K562 (cell line): Measurements from ENCODE around the gene RDH13. TPM values are rescaled to one million over a fixed set of nuclear protein-coding genes. Genes with fewer than 3 reads are reported as not detected.
A peak's percentile ranks its signal among the peaks of the same experiment; 100 is the strongest.

ENCODE experiments used
- CBFA2T2 ChIP-seq: fragments of 450-650 bp; conservative IDR thresholded peaks from 2 replicates; pipeline ENCODE4 v1.6.1; 2017; ENCODE audit warnings: mild to moderate bottlenecking
- DEAF1 ChIP-seq: fragments of 450-650 bp; formaldehyde crosslinking; IDR thresholded peaks from 2 replicates; pipeline ENCODE4 v1.4.0; 2020; ENCODE audit warnings: mild to moderate bottlenecking, moderate library complexity
- DNMT1 ChIP-seq: fragments of 450-650 bp; IDR thresholded peaks from 2 replicates; pipeline ENCODE4 v1.6.1; 2016; ENCODE audit warnings: antibody characterized with exemption, mild to moderate bottlenecking
- HEY1 ChIP-seq: fragments of 250-450 bp; sonication (Bioruptor Pico); IDR thresholded peaks from 2 replicates; pipeline ENCODE4 v1.5.0; 2020; ENCODE audit warnings: mild to moderate bottlenecking, moderate library complexity, borderline replicate concordance
- IRF2 ChIP-seq: sonication (generic); formaldehyde crosslinking; IDR thresholded peaks from 2 replicates; pipeline ENCODE4 v1.8.1; 2022; ENCODE audit warnings: mild to moderate bottlenecking, missing genetic modification reagents
- POLR2G ChIP-seq: fragments of 200-400 bp; formaldehyde crosslinking; IDR thresholded peaks from 2 replicates; pipeline ENCODE4 v1.6.1; 2017; ENCODE audit warnings: low read depth, mild to moderate bottlenecking, antibody characterized with exemption, low read length, moderate library complexity
- RFX5 ChIP-seq: IDR thresholded peaks from 2 replicates; pipeline ENCODE4 v1.6.1; 2011; ENCODE audit warnings: low read depth, mild to moderate bottlenecking, improper control_type of control experiment, low read length
- SP2 ChIP-seq: IDR thresholded peaks from 2 replicates; pipeline ENCODE4 v1.6.1; 2011; ENCODE audit warnings: mild to moderate bottlenecking, low read depth, low read length, moderate library complexity; ENCODE audit not compliant: poor library complexity, severe bottlenecking; ENCODE audit errors: extremely low read depth
- TGIF2 ChIP-seq: sonication (generic); formaldehyde crosslinking; IDR thresholded peaks from 2 replicates; pipeline ENCODE4 v1.8.1; 2022; ENCODE audit warnings: mild to moderate bottlenecking, missing genetic modification reagents, moderate library complexity
- TRIM28 ChIP-seq: fragments of 450-650 bp; IDR thresholded peaks from 2 replicates; pipeline ENCODE4 v1.6.1; 2017
- VEZF1 ChIP-seq: fragments of 200-800 bp; sonication (Bioruptor generic); IDR thresholded peaks from 2 replicates; pipeline ENCODE4 v1.6.1; 2017; ENCODE audit warnings: missing genetic modification characterization, missing compliant biosample characterization
- ZBTB9 ChIP-seq: fragments of 450-650 bp; formaldehyde crosslinking; IDR thresholded peaks from 2 replicates; pipeline ENCODE4 v1.4.0; 2020; ENCODE audit warnings: mild to moderate bottlenecking, moderate library complexity
- ZNF23 ChIP-seq: fragments of 250-450 bp; sonication (Bioruptor Pico); IDR thresholded peaks from 2 replicates; pipeline ENCODE4 v1.4.0; 2020; ENCODE audit warnings: mild to moderate bottlenecking
- ZNF280A ChIP-seq: fragments of 450-650 bp; IDR thresholded peaks from 2 replicates; pipeline ENCODE4 v1.6.1; 2018; ENCODE audit warnings: mild to moderate bottlenecking, low read depth; ENCODE audit not compliant: partially characterized antibody
- ZNF41 ChIP-seq: fragments of 250-450 bp; sonication (Bioruptor Pico); conservative IDR thresholded peaks from 2 replicates; pipeline ENCODE4 v1.4.0; 2020; ENCODE audit warnings: mild to moderate bottlenecking
- ZNF584 ChIP-seq: fragments of 200-800 bp; sonication (Bioruptor generic); IDR thresholded peaks from 2 replicates; pipeline ENCODE4 v1.6.1; 2016; ENCODE audit warnings: low read depth, mild to moderate bottlenecking, missing genetic modification characterization, missing compliant biosample characterization
- ZNF644 ChIP-seq: fragments of 200-800 bp; sonication (Bioruptor generic); IDR thresholded peaks from 2 replicates; pipeline ENCODE4 v1.6.1; 2016; ENCODE audit warnings: low read depth, missing genetic modification characterization, missing compliant biosample characterization
- polyA plus RNA-seq, 8 experiments: library from polyadenylated mRNA; depleted of rRNA in 4 of 8; stranded (reverse) in 5 of 8; unstranded in 3 of 8; fragments of >200 nt; fragmentation: Nextera tagmentation in 2 of 8; fragmentation: Illumina TruSeq in 1 of 8; extraction: Ambion mirVana in 2 of 8; extraction: Trizol in 1 of 8; gene quantifications; 2 replicates each; pipeline versions ENCODE4 v1.2.1 to v1.2.3, GENCODE V29; 2011 to 2014; ENCODE audit warnings: inconsistent platforms in 1 of 8, missing spikeins in 1 of 8
- total RNA-seq, 7 experiments: library from RNA; depleted of rRNA in 6 of 7; stranded (reverse); fragments of >200 nt in 6 of 7; fragmentation: Illumina TruSeq in 2 of 7; extraction: Trizol in 2 of 7; gene quantifications; 2 replicates each; pipeline versions ENCODE4 v1.2.1 to v1.2.3, GENCODE V29; 2011 to 2021; ENCODE audit warnings: low replicate concordance in 1 of 7
- TF ChIP-seq, protein P1 (sequence below), 2 experiments: IDR thresholded peaks; 2 replicates each; pipeline ENCODE4 v1.6.1; 2012; ENCODE audit warnings: improper control_type of control experiment in 2 of 2, low read depth in 2 of 2, low read length in 2 of 2, borderline replicate concordance in 1 of 2
- TF ChIP-seq, protein P2 (sequence below), 2 experiments: fragments of 450-650 bp in 1 of 2; sonication (generic) in 1 of 2; formaldehyde crosslinking in 1 of 2; IDR thresholded peaks in 1 of 2; conservative IDR thresholded peaks in 1 of 2; 2 replicates each; pipeline versions ENCODE4 v1.6.1 to v1.8.1; 2016 to 2023; ENCODE audit warnings: mild to moderate bottlenecking in 2 of 2, moderate library complexity in 2 of 2, inconsistent platforms in 1 of 2, missing genetic modification reagents in 1 of 2

RDH13 gene
- total and polyA plus RNA-seq, 9 of the 15 experiments (the other 6 are each of a cell fraction or from before 2014, with no cell fraction given): 7.5 to 70.3 (median 39.5) TPM

GRCh38 chr19:55071129-55071502 lies 8.2 kb upstream of the RDH13 start (continued):
- no peak for TF ChIP-seq CBFA2T2
- TF ChIP-seq IRF2 (CRISPR knock-in tag): no peak
- TF ChIP-seq ZNF584 (CRISPR knock-in tag): no peak
- TF ChIP-seq ZNF23 (CRISPR knock-in tag): no peak
- no peak for TF ChIP-seq ZBTB9 (CRISPR knock-in tag)
- no peak for TF ChIP-seq HEY1 (CRISPR knock-in tag)
- TF ChIP-seq ZNF41: no peak
- TF ChIP-seq, protein P1, sequence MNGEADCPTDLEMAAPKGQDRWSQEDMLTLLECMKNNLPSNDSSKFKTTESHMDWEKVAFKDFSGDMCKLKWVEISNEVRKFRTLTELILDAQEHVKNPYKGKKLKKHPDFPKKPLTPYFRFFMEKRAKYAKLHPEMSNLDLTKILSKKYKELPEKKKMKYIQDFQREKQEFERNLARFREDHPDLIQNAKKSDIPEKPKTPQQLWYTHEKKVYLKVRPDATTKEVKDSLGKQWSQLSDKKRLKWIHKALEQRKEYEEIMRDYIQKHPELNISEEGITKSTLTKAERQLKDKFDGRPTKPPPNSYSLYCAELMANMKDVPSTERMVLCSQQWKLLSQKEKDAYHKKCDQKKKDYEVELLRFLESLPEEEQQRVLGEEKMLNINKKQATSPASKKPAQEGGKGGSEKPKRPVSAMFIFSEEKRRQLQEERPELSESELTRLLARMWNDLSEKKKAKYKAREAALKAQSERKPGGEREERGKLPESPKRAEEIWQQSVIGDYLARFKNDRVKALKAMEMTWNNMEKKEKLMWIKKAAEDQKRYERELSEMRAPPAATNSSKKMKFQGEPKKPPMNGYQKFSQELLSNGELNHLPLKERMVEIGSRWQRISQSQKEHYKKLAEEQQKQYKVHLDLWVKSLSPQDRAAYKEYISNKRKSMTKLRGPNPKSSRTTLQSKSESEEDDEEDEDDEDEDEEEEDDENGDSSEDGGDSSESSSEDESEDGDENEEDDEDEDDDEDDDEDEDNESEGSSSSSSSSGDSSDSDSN (IDR thresholded peaks at IDR 0.05; ENCODE audit: borderline replicate concordance in 1 of 2, low read depth in 2 of 2, low read length in 2 of 2): no peak
- TF ChIP-seq SP2: no peak
- TF ChIP-seq ZNF644 (tag): no peak
- no peak for TF ChIP-seq DNMT1
- no peak for TF ChIP-seq RFX5
- TF ChIP-seq POLR2G: 0 out of 2 replicates have a peak, but pooled peaks have one; percentile 2
- no peak for TF ChIP-seq TRIM28
- no peak for TF ChIP-seq ZNF280A
- TF ChIP-seq TGIF2 (CRISPR knock-in tag): no peak
- TF ChIP-seq, protein P2, sequence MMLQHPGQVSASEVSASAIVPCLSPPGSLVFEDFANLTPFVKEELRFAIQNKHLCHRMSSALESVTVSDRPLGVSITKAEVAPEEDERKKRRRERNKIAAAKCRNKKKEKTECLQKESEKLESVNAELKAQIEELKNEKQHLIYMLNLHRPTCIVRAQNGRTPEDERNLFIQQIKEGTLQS (IDR thresholded peaks at IDR 0.05): peak; percentile 51; the same call in 1 of the 2 replicates
- TF ChIP-seq, protein P2 (CRISPR knock-in tag; conservative IDR thresholded peaks at IDR 0.05): no peak
- no peak for TF ChIP-seq DEAF1 (CRISPR knock-in tag)
- TF ChIP-seq VEZF1 (CRISPR knock-in tag): peak; percentile 65
